Measurements from ENCODE around the gene ANGPTL4.
"Not testable (repeated sequence)": the region's sequence is repeated elsewhere in the genome, so short reads cannot be mapped to it uniquely, and the experiment has no call there.

DNA sequence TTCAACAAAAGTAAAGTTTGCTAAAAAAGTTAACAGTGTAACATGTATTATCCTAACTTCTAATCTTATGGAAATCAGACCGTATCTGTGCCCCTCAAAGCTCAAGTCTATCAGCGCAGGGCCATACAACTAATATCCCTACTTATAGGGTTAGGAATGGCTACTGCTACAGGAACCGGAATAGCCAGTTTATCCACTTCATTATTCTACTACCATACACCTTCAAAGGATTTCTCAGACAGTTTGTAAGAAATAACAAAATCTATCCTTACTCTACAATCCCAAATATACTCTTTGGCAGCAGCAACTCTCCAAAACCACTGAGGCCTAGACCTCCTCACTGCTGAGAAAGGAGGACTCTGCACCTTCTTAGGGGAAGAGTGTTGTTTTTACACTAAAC, 21.6 kb downstream of the ANGPTL4 start:
- TF ChIP-seq ZNF274 (IDR thresholded peaks at IDR 0.05; ENCODE audit: low read depth, low read length); SUZ12 (IDR thresholded peaks at IDR 0.05; ENCODE audit: extremely low read depth, insufficient read depth, insufficient read length): not testable (repeated sequence)
